Testis (tissue), 2 donors: ENCODE measurements around the gene DIO3.

Experiments
- POLR2A ChIP-seq: fragments of 450-650 bp; IDR thresholded peaks from one replicate; pipeline ENCODE4 v1.6.1; 2017; ENCODE audit warnings: antibody characterized with exemption, mild to moderate bottlenecking, moderate library complexity
- TF ChIP-seq, protein P1 (sequence below), 3 experiments: fragments of 450-650 bp in 2 of 3; fragments of 200-600 bp in 1 of 3; sonication (generic) in 1 of 3; IDR thresholded peaks; one replicate each; pipeline ENCODE4 v1.5.1; 2016 to 2019; ENCODE audit warnings: antibody characterized with exemption in 3 of 3, mild to moderate bottlenecking in 2 of 3, moderate library complexity in 1 of 3

DNA sequence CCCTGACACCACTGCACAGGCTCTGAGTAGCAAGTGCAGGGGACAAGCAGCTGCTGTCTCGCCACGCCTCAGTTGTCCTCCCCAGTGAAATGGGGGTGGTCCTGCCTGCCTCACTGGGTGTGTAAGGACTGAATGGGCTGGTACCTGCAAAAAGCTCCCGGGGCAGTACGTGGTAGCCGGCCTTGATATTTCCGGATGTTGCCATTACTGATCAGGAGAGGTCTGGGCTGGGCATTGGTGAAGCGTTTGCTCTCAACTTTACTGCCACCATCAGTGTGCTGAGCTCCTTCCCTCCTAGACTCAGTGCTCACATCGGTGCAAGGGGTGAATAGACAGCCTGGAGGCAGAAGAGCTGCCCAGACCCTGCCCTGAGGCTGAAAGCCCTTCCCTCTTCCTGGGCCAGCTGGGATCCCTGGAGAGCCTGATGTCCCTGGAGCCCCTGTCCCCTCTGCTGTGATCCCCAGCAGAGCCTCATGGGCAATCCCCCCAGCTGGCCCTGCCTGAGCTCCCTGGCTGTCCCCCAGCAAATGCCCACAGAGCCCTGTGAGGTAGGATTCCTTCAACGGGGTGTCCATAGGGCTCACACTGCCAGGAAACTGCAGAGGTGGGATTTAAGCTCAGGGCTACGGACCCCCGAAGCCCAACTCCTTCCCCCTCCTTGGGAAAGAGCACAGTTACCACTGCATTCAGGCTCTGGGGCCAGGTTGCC, 18.2 kb downstream of the DIO3 start:
- TF ChIP-seq POLR2A = no peak
- TF ChIP-seq, protein P1, sequence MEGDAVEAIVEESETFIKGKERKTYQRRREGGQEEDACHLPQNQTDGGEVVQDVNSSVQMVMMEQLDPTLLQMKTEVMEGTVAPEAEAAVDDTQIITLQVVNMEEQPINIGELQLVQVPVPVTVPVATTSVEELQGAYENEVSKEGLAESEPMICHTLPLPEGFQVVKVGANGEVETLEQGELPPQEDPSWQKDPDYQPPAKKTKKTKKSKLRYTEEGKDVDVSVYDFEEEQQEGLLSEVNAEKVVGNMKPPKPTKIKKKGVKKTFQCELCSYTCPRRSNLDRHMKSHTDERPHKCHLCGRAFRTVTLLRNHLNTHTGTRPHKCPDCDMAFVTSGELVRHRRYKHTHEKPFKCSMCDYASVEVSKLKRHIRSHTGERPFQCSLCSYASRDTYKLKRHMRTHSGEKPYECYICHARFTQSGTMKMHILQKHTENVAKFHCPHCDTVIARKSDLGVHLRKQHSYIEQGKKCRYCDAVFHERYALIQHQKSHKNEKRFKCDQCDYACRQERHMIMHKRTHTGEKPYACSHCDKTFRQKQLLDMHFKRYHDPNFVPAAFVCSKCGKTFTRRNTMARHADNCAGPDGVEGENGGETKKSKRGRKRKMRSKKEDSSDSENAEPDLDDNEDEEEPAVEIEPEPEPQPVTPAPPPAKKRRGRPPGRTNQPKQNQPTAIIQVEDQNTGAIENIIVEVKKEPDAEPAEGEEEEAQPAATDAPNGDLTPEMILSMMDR (IDR thresholded peaks at IDR 0.05) = no peak
